Measurements from ENCODE around the gene UBE2Z. TPM values are rescaled to one million over a fixed set of nuclear protein-coding genes. Genes with fewer than 3 reads are reported as not detected.

Gene UBE2Z
- total and polyA plus RNA-seq, 2 experiments from 2014 or later, result 85.6 to 124 TPM

DNA sequence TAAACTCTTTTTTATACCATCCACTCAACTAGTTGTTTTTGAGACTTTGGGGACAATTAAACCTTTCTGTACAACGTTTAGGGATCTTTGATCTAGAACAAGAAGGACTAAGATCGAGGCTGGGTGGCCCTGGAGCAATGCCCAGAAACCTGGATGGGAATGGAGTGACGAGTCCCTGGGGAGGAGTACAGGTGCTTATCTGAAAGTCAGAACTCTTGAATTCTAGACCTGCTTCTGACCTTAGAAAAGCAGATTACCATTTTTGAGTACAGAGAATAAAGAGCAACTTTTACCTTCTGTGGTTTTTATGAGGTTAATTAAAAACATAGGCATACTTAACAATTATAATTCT, 17.8 kb downstream of the UBE2Z start:
- Histone ChIP-seq H3K9ac (no peak overlapping the region; the same call in 1 of the 2 replicates), H3K36me3 (ENCODE audit: low read depth) (peaks cover 93% of the 10 kb centered on the region), H3K4me1 (ENCODE audit: insufficient read depth) (no peaks in the 10 kb centered on the region), H3K79me2 (ENCODE audit: insufficient read depth) (peaks cover 72% of the 10 kb centered on the region), H3K9me2 (ENCODE audit: insufficient read depth) (no peaks in the 10 kb centered on the region), H3K4me3 (no peak overlapping the region), H3K4me2 (ENCODE audit: unreplicated experiment) (no peak overlapping the region), H4K20me1 (ENCODE audit: insufficient read depth) (no peaks in the 10 kb centered on the region), H3F3A (ENCODE audit: insufficient read depth) (peaks cover 57% of the 10 kb centered on the region), H3K27me3 (replicated peaks; ENCODE audit: insufficient read depth) (no peaks in the 10 kb centered on the region), H3K27ac (no peak overlapping the region), H2AFZ (no peak overlapping the region), H3K9me3 (ENCODE audit: low read depth) (no peaks in the 10 kb centered on the region)
- no peak for DNase-seq
- in situ Hi-C loops (cut with MboI), result no loop called here
- 20 to 22% methylated on average over 3 of the region's 3 CpGs for WGBS, 2 experiments (ENCODE audit: low coverage in 1 of 2, low lambda C conversion rate in 2 of 2, missing lambda C conversion rate in 2 of 2)
- TF ChIP-seq EZH2 (IDR thresholded peaks at IDR 0.05; ENCODE audit: insufficient read depth, poor library complexity, severe bottlenecking) (no peak), EZH2phosphoT487 (IDR thresholded peaks at IDR 0.05; ENCODE audit: insufficient read depth, low read depth) (no peak)

DNA sequence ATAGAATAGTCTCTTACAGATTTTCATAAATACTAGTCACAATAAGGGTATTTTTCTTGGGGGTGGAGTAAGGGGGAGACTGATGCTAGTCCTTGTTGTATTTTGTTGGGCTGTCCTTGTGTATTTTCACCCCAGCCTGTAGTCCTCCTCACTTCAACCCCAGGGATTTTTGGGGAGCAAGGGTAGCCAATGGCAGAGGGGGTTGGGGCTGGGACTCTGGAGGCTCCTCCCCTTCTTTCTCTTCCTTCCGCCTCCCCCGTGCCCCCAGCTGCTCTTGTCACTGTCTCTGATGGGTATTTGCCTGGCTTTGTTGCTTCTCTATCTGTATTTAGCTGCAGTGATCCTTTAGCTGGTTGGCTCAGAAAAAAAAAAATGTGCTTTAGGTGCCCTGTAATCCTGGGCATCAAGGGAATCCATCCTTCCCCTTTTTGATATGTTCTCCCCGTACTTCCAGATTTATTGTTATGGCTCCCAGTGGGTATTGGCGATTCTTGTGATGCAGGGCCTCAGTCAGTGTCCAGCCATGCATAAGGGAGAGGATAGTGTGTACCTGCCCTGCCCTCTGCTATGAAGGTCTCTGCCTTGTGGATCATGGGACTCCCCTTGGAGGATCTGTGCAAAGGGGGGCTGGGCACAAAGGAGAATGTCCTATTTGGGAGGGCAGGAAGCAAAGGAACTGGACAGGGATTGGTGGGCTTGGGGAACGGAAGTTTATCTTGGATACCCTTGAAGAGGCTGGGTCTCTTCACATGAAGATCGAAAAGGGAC, 20.0 kb downstream of the UBE2Z start:
- Histone ChIP-seq H3K9ac (0 out of 2 replicates have a peak overlapping the region, but pooled peaks have one; percentile 15), H3F3A (ENCODE audit: insufficient read depth) (peaks cover 67% of the 10 kb centered on the region), H3K4me1 (ENCODE audit: insufficient read depth) (no peaks in the 10 kb centered on the region), H3K9me2 (ENCODE audit: insufficient read depth) (no peaks in the 10 kb centered on the region), H3K36me3 (ENCODE audit: low read depth) (peaks cover 90% of the 10 kb centered on the region), H3K27ac (peak overlapping the region; percentile 17; the same call in 1 of the 2 replicates), H3K79me2 (ENCODE audit: insufficient read depth) (peaks cover 51% of the 10 kb centered on the region), H2AFZ (no peak overlapping the region), H4K20me1 (ENCODE audit: insufficient read depth) (no peaks in the 10 kb centered on the region), H3K9me3 (ENCODE audit: low read depth) (no peaks in the 10 kb centered on the region), H3K4me3 (no peak overlapping the region), H3K4me2 (ENCODE audit: unreplicated experiment) (no peak overlapping the region), H3K27me3 (replicated peaks; ENCODE audit: insufficient read depth) (no peaks in the 10 kb centered on the region)
- in situ Hi-C loops (cut with MboI), result no loop called here
- DNase-seq, result no peak
- 62 to 67% methylated on average over 6 of the region's 6 CpGs for WGBS, 2 experiments (ENCODE audit: low coverage in 1 of 2, low lambda C conversion rate in 2 of 2, missing lambda C conversion rate in 2 of 2)
- TF ChIP-seq EZH2 (IDR thresholded peaks at IDR 0.05; ENCODE audit: insufficient read depth, poor library complexity, severe bottlenecking) (no peak), EZH2phosphoT487 (IDR thresholded peaks at IDR 0.05; ENCODE audit: insufficient read depth, low read depth) (no peak)

DNA sequence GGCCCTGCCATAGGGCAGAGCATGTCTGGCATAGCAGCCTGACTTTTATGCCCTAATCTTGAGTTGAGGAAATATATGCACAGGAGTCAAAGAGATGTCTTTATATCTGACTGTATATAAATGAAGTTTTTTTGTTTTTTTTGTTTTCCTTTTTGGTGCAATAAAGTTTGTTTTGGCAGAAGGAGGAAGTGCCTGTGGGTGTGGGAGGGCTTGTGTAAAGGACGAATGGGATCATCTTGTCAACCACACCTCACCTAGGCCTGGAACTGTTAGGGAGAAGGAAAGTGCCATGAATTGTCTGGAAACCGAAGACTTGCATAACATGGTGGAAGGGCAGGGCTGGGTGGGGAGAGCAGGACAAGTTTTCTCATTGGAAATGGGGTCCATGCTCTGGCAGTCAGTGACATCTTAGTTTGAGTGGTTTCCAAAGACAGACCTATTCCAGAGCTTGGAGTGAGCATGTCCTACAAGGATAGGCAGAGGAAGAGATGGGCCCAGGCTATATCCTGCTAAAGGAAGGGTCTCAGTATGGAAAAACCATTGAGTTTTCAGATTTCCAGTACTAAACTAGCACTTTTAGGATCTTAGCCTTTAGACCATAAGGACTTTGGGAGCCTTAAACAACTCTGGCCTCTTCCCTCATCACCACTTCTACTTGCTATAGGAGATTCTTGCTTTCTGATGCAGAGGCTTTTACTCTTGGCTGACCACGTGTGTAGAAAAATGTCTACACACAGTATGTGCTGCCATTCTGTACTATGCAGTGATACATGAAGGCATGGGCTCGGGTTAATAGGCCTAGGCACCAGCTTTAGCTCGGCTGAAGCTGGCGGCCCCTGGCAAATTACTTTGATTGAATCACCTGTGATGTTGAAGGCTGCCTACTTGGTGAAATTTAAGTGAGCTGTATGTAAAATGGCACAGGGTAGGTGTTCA, 20.9 kb downstream of the UBE2Z start:
- Histone ChIP-seq H3F3A (ENCODE audit: insufficient read depth) (peaks cover 68% of the 10 kb centered on the region), H3K9me3 (ENCODE audit: low read depth) (no peaks in the 10 kb centered on the region), H3K9ac (0 out of 2 replicates have a peak overlapping the region, but pooled peaks have one; percentile 15), H3K4me1 (ENCODE audit: insufficient read depth) (no peaks in the 10 kb centered on the region), H2AFZ (no peak overlapping the region), H3K36me3 (ENCODE audit: low read depth) (peaks cover 83% of the 10 kb centered on the region), H3K27ac (peak overlapping the region; percentile 17), H3K79me2 (ENCODE audit: insufficient read depth) (peaks cover 42% of the 10 kb centered on the region), H3K4me2 (ENCODE audit: unreplicated experiment) (no peak overlapping the region), H3K27me3 (replicated peaks; ENCODE audit: insufficient read depth) (no peaks in the 10 kb centered on the region), H3K9me2 (ENCODE audit: insufficient read depth) (no peaks in the 10 kb centered on the region), H3K4me3 (no peak overlapping the region), H4K20me1 (ENCODE audit: insufficient read depth) (no peaks in the 10 kb centered on the region)
- WGBS, 2 experiments (ENCODE audit: low coverage in 1 of 2, low lambda C conversion rate in 2 of 2, missing lambda C conversion rate in 2 of 2), result 70 to 75% methylated on average over 6 of the region's 6 CpGs
- DNase-seq, result no peak
- TF ChIP-seq EZH2 (IDR thresholded peaks at IDR 0.05; ENCODE audit: insufficient read depth, poor library complexity, severe bottlenecking) (no peak), EZH2phosphoT487 (IDR thresholded peaks at IDR 0.05; ENCODE audit: insufficient read depth, low read depth) (no peak)
- in situ Hi-C loops (cut with MboI), result no loop called here

DNA sequence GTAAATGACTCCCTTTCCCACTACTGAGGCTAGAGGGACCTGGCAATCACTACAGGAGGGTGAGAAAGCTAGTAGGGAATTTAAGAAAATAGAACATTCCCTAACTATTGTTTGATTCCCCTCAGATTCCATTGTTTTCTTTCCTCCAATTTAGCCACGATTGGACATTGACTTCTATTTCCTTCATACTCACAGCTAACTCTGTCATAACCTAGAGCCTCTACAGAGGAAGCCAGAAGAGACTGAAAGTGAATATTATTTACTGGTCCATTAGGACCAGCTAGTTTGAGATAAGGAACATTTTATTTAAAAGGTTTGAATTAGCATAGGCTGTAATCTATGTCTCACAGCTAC, 21.6 kb downstream of the UBE2Z start:
- no peak overlapping the region for H3K4me2 ChIP-seq (ENCODE audit: unreplicated experiment)
- H3K79me2 ChIP-seq (ENCODE audit: insufficient read depth), result peaks cover 35% of the 10 kb centered on the region
- no peak overlapping the region for H3K4me3 ChIP-seq
- TF ChIP-seq EZH2phosphoT487 (IDR thresholded peaks at IDR 0.05; ENCODE audit: insufficient read depth, low read depth) (no peak), EZH2 (IDR thresholded peaks at IDR 0.05; ENCODE audit: insufficient read depth, poor library complexity, severe bottlenecking) (no peak)
- H3K9ac ChIP-seq, result no peak overlapping the region
- no peaks in the 10 kb centered on the region for H3K4me1 ChIP-seq (ENCODE audit: insufficient read depth)
- peaks cover 79% of the 10 kb centered on the region for H3K36me3 ChIP-seq (ENCODE audit: low read depth)
- H3K9me2 ChIP-seq (ENCODE audit: insufficient read depth), result no peaks in the 10 kb centered on the region
- in situ Hi-C loops (cut with MboI), result no loop called here
- H3K27ac ChIP-seq, result 0 out of 2 replicates have a peak overlapping the region, but pooled peaks have one; percentile 14
- H3K9me3 ChIP-seq (ENCODE audit: low read depth), result no peaks in the 10 kb centered on the region
- H4K20me1 ChIP-seq (ENCODE audit: insufficient read depth), result no peaks in the 10 kb centered on the region
- DNase-seq, result no peak
- WGBS, 2 experiments (ENCODE audit: low coverage in 1 of 2, low lambda C conversion rate in 2 of 2, missing lambda C conversion rate in 2 of 2), result 46 to 50% methylated on average over 1 of the region's 1 CpG
- no peak overlapping the region for H2AFZ ChIP-seq
- peaks cover 69% of the 10 kb centered on the region for H3F3A ChIP-seq (ENCODE audit: insufficient read depth)
- H3K27me3 ChIP-seq (replicated peaks; ENCODE audit: insufficient read depth), result no peaks in the 10 kb centered on the region
